ENCODE measurements around the gene MACROD2. TPM values are rescaled to one million over a fixed set of nuclear protein-coding genes. Genes with fewer than 3 reads are reported as not detected.

MACROD2 gene
- 10 to 100 TPM in 3 of 4 donors, 1 to 10 TPM in 1; 8.7 to 17.8 (median 10.8) TPM for total RNA-seq

DNA sequence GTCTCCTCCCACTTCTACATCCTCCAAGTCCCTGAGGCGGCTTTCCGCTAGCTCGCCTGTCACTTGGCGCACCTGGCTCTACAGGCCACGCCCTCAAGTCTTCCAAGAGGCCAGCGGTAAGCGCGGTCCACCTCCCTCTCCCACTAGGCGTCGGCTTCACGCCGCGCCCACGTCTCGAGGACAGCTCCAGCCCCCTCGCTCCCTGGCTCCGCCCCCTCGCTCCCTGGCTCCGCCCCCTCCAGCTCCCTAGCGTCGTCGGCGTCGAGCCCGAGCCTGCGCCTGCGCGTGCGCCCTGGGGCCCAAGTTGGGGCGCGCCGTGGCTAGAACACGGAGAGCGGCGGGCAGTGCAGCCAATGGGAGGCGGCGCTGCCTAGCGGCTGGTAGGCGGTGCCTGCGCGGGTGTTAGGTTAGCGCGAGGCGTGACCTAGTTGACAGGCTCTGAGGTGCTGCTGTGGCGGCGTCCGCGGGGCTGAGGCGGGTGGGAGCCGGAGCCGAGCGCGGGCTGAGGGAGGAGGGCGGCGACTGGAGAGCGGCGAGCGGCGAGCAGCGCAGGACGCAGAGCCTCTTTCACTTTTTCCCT lies at the start of gene MACROD2:
Gene MACROD2, plus strand, starts transcription at position 431 of the 580 bp plus-strand sequence.
- Histone ChIP-seq H3K27me3 (no peaks in the 10 kb centered on the region), H3K9me3 (no peaks in the 10 kb centered on the region), H3K4me3 (replicated peaks in 1 of 3) (peak within 1 kb of the TSS; percentile 35 to 78 (median 70)), H3K4me1 (no peaks in the 10 kb centered on the region), H3K36me3 (no peaks in the 10 kb centered on the region), H3K27ac (peak within 1 kb of the TSS in 1 of 3 donors; percentile 27)
- TF ChIP-seq, protein P1, sequence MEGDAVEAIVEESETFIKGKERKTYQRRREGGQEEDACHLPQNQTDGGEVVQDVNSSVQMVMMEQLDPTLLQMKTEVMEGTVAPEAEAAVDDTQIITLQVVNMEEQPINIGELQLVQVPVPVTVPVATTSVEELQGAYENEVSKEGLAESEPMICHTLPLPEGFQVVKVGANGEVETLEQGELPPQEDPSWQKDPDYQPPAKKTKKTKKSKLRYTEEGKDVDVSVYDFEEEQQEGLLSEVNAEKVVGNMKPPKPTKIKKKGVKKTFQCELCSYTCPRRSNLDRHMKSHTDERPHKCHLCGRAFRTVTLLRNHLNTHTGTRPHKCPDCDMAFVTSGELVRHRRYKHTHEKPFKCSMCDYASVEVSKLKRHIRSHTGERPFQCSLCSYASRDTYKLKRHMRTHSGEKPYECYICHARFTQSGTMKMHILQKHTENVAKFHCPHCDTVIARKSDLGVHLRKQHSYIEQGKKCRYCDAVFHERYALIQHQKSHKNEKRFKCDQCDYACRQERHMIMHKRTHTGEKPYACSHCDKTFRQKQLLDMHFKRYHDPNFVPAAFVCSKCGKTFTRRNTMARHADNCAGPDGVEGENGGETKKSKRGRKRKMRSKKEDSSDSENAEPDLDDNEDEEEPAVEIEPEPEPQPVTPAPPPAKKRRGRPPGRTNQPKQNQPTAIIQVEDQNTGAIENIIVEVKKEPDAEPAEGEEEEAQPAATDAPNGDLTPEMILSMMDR (IDR thresholded peaks at IDR 0.05), result peak in 1 of 6 experiments; percentile 15
- peak in 1 of 2 donors; percentile 85 for TF ChIP-seq POLR2A (IDR thresholded peaks at IDR 0.05)
- intact Hi-C loops (cut with DNase I), result no loop called here
- DNase-seq, result peak; percentile 95
- 4% methylated on average over 19 to 31 of the region's 61 CpGs for WGBS, 2 donors

DNA sequence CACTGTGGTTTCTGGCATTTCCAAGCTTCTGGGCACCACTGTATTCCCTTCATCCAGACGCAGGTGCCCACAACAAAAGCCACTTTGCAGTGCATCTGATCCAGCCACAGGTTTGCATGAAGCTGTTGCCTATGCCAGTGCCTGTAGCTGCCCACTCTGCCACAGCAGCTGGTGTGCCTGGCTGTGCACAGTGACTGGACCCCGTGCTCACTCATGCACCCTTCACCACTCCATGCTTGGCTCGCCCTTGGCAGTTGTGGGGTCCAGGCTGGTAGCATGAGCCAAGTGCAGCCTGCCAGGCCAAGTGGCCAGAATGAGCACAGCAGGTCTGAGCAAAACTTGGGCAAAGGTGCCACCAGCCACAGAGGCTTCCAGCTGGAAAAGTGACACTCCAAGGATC lies 47.6 kb upstream of the MACROD2 start:
- no peaks in the 10 kb centered on the region for H3K36me3 ChIP-seq
- no peaks in the 10 kb centered on the region for H3K4me1 ChIP-seq
- H3K27ac ChIP-seq, result no peak overlapping the region
- no peaks in the 10 kb centered on the region for H3K27me3 ChIP-seq
- no peak for TF ChIP-seq POLR2A (IDR thresholded peaks at IDR 0.05)
- TF ChIP-seq, protein P1 (IDR thresholded peaks at IDR 0.05), result no peak
- intact Hi-C loops (cut with DNase I), result no loop called here
- H3K9me3 ChIP-seq, result no peaks in the 10 kb centered on the region
- no peak overlapping the region for H3K4me3 ChIP-seq (replicated peaks in 1 of 3)
- DNase-seq, result no peak
- WGBS, 2 donors, result 77 to 92% methylated on average over 1 to 2 of the region's 3 CpGs

DNA sequence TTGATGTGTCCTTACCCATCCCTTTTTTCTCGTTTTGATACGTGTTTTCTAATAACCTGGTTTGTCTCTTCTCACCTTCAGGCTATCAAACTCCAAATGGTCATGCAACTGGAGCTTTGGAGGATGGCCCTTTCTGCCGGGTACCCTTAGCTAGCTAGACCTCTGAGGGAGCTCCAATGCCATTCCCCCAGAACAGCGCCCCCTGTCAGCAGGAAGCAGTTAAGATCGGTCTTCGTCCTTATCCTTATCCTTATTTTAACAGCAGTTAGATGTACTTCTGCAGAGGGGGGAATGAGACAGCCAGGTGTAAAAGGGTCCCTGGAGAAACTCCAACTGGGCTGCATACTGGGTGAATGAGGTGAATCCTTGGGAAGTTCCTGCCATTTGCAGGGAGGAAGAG lies 42.1 kb upstream of the MACROD2 start:
- Histone ChIP-seq H3K27ac (no peak overlapping the region), H3K4me1 (no peaks in the 10 kb centered on the region), H3K36me3 (no peaks in the 10 kb centered on the region), H3K27me3 (no peaks in the 10 kb centered on the region), H3K4me3 (replicated peaks in 1 of 3) (no peak overlapping the region), H3K9me3 (no peaks in the 10 kb centered on the region)
- intact Hi-C loops (cut with DNase I), result no loop called here
- TF ChIP-seq, protein P1 (IDR thresholded peaks at IDR 0.05), result no peak
- TF ChIP-seq POLR2A (IDR thresholded peaks at IDR 0.05), result no peak
- WGBS, 2 donors, result 64 to 66% methylated on average over 6 of the region's 6 CpGs
- DNase-seq, result no peak

DNA sequence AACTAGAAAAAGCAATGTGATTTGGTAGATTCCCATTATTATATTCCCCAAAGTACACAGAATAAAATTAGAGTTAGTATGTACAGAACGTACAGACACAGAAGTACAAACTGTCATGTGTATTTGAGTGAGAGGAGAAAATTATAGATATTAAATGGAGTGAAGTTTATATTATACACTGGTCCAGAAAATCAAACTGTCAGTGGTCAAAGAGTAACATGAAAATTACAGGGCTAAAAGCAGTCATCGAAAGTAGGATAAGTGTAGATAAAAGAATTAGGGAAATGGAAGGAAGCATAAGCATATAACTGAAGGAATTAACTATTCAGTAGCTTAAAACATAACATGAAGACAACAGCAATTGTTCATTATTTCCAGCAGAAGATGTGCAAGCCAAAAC lies 35.2 kb upstream of the MACROD2 start:
- H3K9me3 ChIP-seq, result no peaks in the 10 kb centered on the region
- H3K4me3 ChIP-seq (replicated peaks in 1 of 3), result no peak overlapping the region
- H3K27me3 ChIP-seq, result no peaks in the 10 kb centered on the region
- no peak overlapping the region for H3K27ac ChIP-seq
- 77 to 86% methylated on average over 2 of the region's 2 CpGs for WGBS, 2 donors
- no peak for DNase-seq
- no peaks in the 10 kb centered on the region for H3K4me1 ChIP-seq
- no peak for TF ChIP-seq POLR2A (IDR thresholded peaks at IDR 0.05)
- TF ChIP-seq, protein P1 (IDR thresholded peaks at IDR 0.05), result no peak
- intact Hi-C loops (cut with DNase I), result no loop called here
- no peaks in the 10 kb centered on the region for H3K36me3 ChIP-seq

DNA sequence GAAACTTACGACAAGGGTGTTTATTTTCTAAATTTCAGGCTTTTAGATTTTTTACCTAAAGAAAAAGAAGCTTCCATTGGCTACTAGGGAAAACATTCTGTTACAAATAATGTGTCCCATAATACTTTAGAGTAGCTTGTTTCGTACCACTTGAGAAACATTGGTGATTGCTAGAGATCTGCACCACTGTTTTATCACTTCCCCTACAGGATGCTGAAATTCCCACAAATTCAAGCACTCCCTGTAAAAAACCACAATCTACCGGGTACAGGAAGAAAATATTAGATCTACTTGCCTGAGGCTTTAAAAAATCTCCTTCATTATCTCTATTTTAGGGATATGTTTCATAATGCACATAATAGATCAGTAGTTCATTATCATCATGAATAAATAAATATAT lies 34.8 kb upstream of the MACROD2 start:
- intact Hi-C loops (cut with DNase I), result no loop called here
- Histone ChIP-seq H3K4me1 (no peaks in the 10 kb centered on the region), H3K4me3 (replicated peaks in 1 of 3) (no peak overlapping the region), H3K27ac (no peak overlapping the region), H3K27me3 (no peaks in the 10 kb centered on the region), H3K36me3 (no peaks in the 10 kb centered on the region), H3K9me3 (no peaks in the 10 kb centered on the region)
- TF ChIP-seq, protein P1 (IDR thresholded peaks at IDR 0.05), result no peak
- no peak for TF ChIP-seq POLR2A (IDR thresholded peaks at IDR 0.05)
- DNase-seq, result no peak
- WGBS, 2 donors, result 59 to 84% methylated on average over 3 of the region's 3 CpGs
